ENCODE data around the gene MDH1B.

The MDH1B gene

GRCh38 chr2:206800506-206801417, 35.6 kb upstream of the MDH1B start:
- no peak overlapping the region for H3K27ac ChIP-seq
- TF ChIP-seq CTCF (IDR thresholded peaks at IDR 0.05): peak; percentile 82
- no peak for TF ChIP-seq ZFX (IDR thresholded peaks at IDR 0.05; ENCODE audit: borderline replicate concordance)

- no peak overlapping the region for H3K27ac ChIP-seq
- TF ChIP-seq CTCF (IDR thresholded peaks at IDR 0.05): no peak
- TF ChIP-seq ZFX (IDR thresholded peaks at IDR 0.05; ENCODE audit: borderline replicate concordance): no peak
Measured at GRCh38 chr2:206799083-206799482, 34.0 kb upstream of the MDH1B start.

- TF ChIP-seq CTCF (IDR thresholded peaks at IDR 0.05) (no peak), ZFX (IDR thresholded peaks at IDR 0.05; ENCODE audit: borderline replicate concordance) (no peak)
- no peak overlapping the region for H3K27ac ChIP-seq
Measured at GRCh38 chr2:206798000-206798399, 32.9 kb upstream of the MDH1B start.

- no peak overlapping the region for H3K27ac ChIP-seq
- TF ChIP-seq ZFX (IDR thresholded peaks at IDR 0.05; ENCODE audit: borderline replicate concordance) (no peak), CTCF (IDR thresholded peaks at IDR 0.05) (no peak)
Measured at GRCh38 chr2:206797376-206797775, 32.2 kb upstream of the MDH1B start.

GRCh38 chr2:206792645-206793044, 27.5 kb upstream of the MDH1B start:
- TF ChIP-seq CTCF (IDR thresholded peaks at IDR 0.05) (no peak), ZFX (IDR thresholded peaks at IDR 0.05; ENCODE audit: borderline replicate concordance) (no peak)
- H3K27ac ChIP-seq: no peak overlapping the region

- TF ChIP-seq ZFX (IDR thresholded peaks at IDR 0.05; ENCODE audit: borderline replicate concordance) (no peak), CTCF (IDR thresholded peaks at IDR 0.05) (no peak)
Measured at GRCh38 chr2:206790311-206790935, 25.3 kb upstream of the MDH1B start.

More at GRCh38 chr2:206790311-206790935, 25.3 kb upstream of the MDH1B start:
- H3K27ac ChIP-seq: no peak overlapping the region

Data from 22Rv1 (cell line).